ENCODE results near the gene GPR160. TPM values are rescaled to one million over a fixed set of nuclear protein-coding genes. Genes with fewer than 3 reads are reported as not detected.

Gene GPR160
- total RNA-seq, 2 donors from 2014 or later, result 0.75 to 0.96 TPM

DNA sequence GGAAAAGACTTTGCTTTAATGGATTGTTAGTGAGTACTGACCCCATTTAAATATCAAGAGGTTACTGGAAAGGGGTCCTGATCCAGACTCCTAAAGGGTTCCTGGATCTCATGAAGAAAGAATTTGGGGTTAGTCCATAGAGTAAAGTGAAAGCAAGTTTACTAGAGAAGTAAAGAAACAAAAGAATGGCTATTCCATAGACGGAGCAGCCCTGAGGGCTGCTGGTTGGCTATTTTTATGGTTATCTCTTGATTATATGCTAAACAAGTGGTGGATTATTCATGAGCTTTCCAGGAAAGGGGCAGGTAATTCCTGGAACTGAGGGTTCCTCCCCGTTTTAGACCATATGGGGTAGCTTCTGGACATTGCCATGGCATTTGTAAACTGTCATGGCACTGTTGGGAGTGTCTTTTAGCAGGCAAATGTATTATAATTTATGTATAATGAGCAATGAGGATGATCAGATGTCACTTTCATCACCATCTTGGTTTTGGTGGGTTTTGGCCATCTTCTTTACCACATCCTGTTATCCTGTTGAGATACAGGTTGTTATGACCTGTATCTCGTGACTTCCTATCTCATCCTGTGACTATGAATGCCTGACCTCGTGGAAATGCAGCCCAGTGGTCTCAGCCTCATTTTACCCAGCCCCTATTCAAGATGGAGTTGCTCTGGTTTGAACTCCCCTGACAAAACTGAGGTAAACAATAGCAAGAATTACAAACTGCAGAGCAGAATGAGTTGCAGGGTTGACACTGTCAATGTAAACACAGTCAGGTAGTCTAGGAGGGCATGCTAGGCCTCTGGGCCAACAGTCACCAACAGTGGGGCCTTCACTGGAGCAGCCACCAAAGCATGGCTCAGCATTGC is 10.3 kb upstream of the GPR160 start:
- no peak overlapping the region for H3K4me3 ChIP-seq
- DNase-seq (ENCODE audit: low spot score), result no peak
- H3K9me3 ChIP-seq, result no peaks in the 10 kb centered on the region
- no peaks in the 10 kb centered on the region for H3K36me3 ChIP-seq
- H3K4me1 ChIP-seq, result no peaks in the 10 kb centered on the region
- H3K27ac ChIP-seq, result no peak overlapping the region
- H3K27me3 ChIP-seq, result no peaks in the 10 kb centered on the region
- TF ChIP-seq, protein P1, sequence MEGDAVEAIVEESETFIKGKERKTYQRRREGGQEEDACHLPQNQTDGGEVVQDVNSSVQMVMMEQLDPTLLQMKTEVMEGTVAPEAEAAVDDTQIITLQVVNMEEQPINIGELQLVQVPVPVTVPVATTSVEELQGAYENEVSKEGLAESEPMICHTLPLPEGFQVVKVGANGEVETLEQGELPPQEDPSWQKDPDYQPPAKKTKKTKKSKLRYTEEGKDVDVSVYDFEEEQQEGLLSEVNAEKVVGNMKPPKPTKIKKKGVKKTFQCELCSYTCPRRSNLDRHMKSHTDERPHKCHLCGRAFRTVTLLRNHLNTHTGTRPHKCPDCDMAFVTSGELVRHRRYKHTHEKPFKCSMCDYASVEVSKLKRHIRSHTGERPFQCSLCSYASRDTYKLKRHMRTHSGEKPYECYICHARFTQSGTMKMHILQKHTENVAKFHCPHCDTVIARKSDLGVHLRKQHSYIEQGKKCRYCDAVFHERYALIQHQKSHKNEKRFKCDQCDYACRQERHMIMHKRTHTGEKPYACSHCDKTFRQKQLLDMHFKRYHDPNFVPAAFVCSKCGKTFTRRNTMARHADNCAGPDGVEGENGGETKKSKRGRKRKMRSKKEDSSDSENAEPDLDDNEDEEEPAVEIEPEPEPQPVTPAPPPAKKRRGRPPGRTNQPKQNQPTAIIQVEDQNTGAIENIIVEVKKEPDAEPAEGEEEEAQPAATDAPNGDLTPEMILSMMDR (IDR thresholded peaks at IDR 0.05), result no peak

DNA sequence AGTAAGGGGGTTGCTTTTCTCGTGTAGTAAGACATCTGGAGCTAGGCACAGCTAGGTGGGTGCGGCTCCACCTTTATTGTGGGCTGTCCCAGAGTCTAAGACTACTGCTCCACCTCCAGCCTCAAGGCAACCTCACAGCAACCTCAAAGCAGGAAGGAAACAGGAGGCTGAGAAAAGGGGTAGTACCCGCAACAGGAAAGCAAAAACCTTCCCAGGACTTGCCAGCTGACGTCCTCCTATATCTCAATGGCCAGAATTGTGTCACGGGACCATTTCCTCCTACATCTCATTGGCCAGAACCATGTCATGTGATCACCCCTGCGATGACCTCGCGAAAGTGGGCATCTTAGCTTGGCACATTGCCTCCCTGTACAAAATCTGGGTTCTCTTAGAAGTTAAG is 4.3 kb upstream of the GPR160 start:
- no peak overlapping the region for H3K4me3 ChIP-seq
- H3K27ac ChIP-seq, result no peak overlapping the region
- no peak for DNase-seq (ENCODE audit: low spot score)
- H3K27me3 ChIP-seq, result no peaks in the 10 kb centered on the region
- TF ChIP-seq, protein P1 (IDR thresholded peaks at IDR 0.05), result no peak
- peaks cover 0 to 13% of the 10 kb centered on the region in 2 donors for H3K4me1 ChIP-seq
- H3K9me3 ChIP-seq, result no peaks in the 10 kb centered on the region
- H3K36me3 ChIP-seq, result no peaks in the 10 kb centered on the region

DNA sequence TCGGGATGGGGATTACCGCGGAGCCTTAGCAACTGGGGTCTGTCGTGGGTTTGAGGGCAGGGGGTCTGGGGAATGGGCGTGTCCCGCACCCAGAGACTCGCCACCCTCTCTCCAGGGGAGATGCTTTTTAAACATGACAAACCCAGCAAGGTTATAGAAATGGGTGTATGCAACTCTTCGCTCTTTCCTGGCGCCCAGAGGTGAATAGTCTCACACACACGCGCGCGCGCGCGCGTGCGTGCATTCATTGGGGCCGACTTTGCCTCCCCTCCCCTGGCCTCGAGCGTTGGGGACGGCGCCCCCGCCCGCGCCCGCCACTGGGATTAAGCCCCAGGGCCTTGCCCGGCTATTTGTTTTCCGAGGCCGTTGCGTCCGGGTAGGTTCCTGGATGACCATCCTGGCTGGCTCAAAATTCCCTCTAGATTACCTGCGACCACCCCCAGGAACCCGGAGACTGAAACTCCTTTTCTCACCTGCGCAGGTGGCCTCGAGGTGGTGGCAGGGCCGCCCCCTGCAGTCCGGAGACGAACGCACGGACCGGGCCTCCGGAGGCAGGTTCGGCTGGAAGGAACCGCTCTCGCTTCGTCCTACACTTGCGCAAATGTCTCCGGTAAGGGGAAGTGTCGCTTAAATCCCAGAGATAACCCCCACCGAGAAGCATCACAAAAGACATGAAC is 777 bp downstream of the GPR160 start:
- no peaks in the 10 kb centered on the region for H3K36me3 ChIP-seq
- no peaks in the 10 kb centered on the region for H3K9me3 ChIP-seq
- H3K27ac ChIP-seq, result no peak overlapping the region
- peak overlapping the region; percentile 48 to 65 for H3K4me3 ChIP-seq
- peaks cover 0 to 17% of the 10 kb centered on the region in 2 donors for H3K4me1 ChIP-seq
- TF ChIP-seq, protein P1 (IDR thresholded peaks at IDR 0.05), result no peak
- no peaks in the 10 kb centered on the region for H3K27me3 ChIP-seq
- DNase-seq (ENCODE audit: low spot score), result no peak

DNA sequence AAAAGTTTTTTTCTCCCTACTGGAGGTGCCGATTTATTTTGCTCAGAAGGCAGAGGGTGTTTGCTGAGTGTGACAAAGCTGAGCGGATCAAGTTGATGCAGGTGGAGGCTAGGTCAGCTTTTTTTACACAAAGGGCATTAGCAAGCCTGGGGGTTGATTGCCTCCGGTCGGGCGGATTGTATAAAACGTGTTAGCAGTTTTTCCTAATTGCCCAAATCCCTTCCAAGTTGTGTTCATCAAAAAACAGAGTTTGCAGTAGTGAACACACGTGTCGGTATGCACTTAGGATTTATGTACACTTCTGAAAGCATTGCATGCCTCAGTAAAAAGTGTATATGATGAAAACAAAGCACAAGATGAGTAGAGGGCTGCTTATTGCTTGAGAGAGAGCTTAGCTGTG is 2.6 kb downstream of the GPR160 start:
- H3K36me3 ChIP-seq, result no peaks in the 10 kb centered on the region
- no peaks in the 10 kb centered on the region for H3K9me3 ChIP-seq
- no peaks in the 10 kb centered on the region for H3K27me3 ChIP-seq
- no peak overlapping the region for H3K4me3 ChIP-seq
- no peak overlapping the region for H3K27ac ChIP-seq
- no peak for DNase-seq (ENCODE audit: low spot score)
- TF ChIP-seq, protein P1 (IDR thresholded peaks at IDR 0.05), result no peak
- H3K4me1 ChIP-seq, result peaks cover 0 to 17% of the 10 kb centered on the region in 2 donors

DNA sequence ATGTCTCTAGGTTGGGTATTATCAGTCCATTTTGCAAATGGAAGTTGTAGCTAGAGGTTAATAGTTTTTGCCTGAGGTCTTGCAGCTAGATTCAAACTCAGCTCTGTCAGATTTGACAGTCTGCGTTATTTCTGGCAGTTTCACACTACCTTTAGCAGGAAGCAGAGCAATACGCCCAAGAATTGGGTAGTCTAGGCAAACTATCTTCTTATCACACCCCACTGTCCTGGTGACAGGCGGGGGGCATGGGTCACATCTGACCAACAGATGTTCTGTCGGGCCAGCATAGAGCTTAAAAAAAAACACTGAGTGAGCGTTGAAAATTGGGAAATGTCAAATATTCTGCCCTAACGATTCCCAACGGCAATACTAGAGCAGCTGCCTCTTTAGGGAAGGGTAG is 5.7 kb downstream of the GPR160 start:
- Histone ChIP-seq H3K9me3 (no peaks in the 10 kb centered on the region), H3K27ac (no peak overlapping the region), H3K27me3 (no peaks in the 10 kb centered on the region), H3K4me1 (peaks cover 0 to 4% of the 10 kb centered on the region in 2 donors), H3K36me3 (no peaks in the 10 kb centered on the region), H3K4me3 (no peak overlapping the region)
- TF ChIP-seq, protein P1 (IDR thresholded peaks at IDR 0.05), result no peak
- DNase-seq (ENCODE audit: low spot score), result no peak
